Measurements from ENCODE around the gene ABHD2.

- no peak for TF ChIP-seq CTCF (IDR thresholded peaks at IDR 0.05)
- TF ChIP-seq POLR2A (IDR thresholded peaks at IDR 0.05): no peak
Observed at GRCh38 chr15:89097313-89097712, 9.1 kb downstream of the ABHD2 start.

All from heart left ventricle (tissue), 13 donors.